ENCODE results near the gene HCN2.

DNA sequence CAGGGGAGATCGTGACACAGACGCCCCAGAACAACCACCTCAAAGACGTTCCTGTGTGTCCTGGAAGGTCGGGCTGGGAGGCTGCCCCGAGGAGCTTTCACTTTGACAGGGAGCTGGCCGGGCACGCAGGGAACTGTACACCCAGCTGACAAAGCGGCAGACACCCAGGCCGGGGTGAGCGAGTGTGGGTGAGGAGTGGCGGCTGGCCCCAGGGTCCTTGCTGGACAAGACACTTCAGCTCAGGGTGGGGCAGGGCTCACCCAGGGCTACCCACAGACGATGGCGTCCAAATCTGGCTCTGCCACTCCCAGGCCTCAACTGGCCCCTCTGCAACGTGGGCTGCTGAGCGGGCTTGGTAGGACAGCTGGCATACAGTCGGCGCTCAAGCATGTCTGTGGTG is 52.0 kb downstream of the HCN2 start:
- TF ChIP-seq ZNF232 (CRISPR knock-in tag; IDR thresholded peaks at IDR 0.05), result no peak
- no peak for TF ChIP-seq ZNF138 (CRISPR knock-in tag; conservative IDR thresholded peaks at IDR 0.05)
- TF ChIP-seq, protein P1, sequence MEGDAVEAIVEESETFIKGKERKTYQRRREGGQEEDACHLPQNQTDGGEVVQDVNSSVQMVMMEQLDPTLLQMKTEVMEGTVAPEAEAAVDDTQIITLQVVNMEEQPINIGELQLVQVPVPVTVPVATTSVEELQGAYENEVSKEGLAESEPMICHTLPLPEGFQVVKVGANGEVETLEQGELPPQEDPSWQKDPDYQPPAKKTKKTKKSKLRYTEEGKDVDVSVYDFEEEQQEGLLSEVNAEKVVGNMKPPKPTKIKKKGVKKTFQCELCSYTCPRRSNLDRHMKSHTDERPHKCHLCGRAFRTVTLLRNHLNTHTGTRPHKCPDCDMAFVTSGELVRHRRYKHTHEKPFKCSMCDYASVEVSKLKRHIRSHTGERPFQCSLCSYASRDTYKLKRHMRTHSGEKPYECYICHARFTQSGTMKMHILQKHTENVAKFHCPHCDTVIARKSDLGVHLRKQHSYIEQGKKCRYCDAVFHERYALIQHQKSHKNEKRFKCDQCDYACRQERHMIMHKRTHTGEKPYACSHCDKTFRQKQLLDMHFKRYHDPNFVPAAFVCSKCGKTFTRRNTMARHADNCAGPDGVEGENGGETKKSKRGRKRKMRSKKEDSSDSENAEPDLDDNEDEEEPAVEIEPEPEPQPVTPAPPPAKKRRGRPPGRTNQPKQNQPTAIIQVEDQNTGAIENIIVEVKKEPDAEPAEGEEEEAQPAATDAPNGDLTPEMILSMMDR (IDR thresholded peaks at IDR 0.05), result no peak
- no peak for TF ChIP-seq CREM (CRISPR knock-in tag; IDR thresholded peaks at IDR 0.05)
- TF ChIP-seq HMGA2 (CRISPR knock-in tag; IDR thresholded peaks at IDR 0.05), result no peak
- TF ChIP-seq JUN (CRISPR knock-in tag; IDR thresholded peaks at IDR 0.05), result no peak
- TF ChIP-seq FOXK1 (CRISPR knock-in tag; IDR thresholded peaks at IDR 0.05), result no peak

Data from WTC11 (cell line).